ENCODE data around the gene RPS4Y1. TPM values are rescaled to one million over a fixed set of nuclear protein-coding genes. Genes with fewer than 3 reads are reported as not detected.

The RPS4Y1 gene
- total and polyA plus RNA-seq, 2 donors (not counting 3 experiments of a cell fraction or from before 2014, with no cell fraction given): 335 to 704 TPM

DNA sequence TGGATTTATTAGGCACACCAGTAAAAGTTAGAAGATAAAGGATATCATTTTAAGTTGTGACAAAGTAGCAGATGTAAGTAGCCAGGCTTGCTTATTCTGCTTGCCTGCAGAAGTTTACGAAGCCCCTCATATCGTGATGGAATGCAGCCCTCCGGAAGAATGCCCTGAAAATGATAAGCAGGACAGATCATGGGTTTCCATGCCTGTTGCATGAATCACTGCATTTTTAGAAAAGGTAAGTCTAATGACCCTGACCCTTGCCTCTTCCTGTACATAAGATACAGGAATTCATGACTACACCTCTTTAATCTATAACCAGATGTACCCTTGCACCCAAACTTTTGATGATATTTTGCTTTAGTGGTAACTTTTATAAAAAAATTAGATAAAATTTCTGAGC, 16.9 kb upstream of the RPS4Y1 start:
- intact Hi-C loops (cut with micrococcal nuclease) (no loop called here), dilution Hi-C loops (cut with MboI; ENCODE audit: extremely low pct_ligation_motif_present, low sequenced_read_pairs) (no loop called here)
- Histone ChIP-seq H4K20me1 (replicated peaks; ENCODE audit: control insufficient read depth, extremely low read depth, insufficient read depth, low read length) (no peaks in the 10 kb centered on the region), H3K27me3 (ENCODE audit: control insufficient read depth in 2 of 2, insufficient read depth in 2 of 2, low read length in 2 of 2) (peaks cover 0 to 2% of the 10 kb centered on the region in 2 experiments), H3K36me3 (ENCODE audit: control insufficient read depth in 2 of 2, extremely low read depth in 1 of 2, insufficient read depth in 2 of 2, low read length in 2 of 2) (no peaks in the 10 kb centered on the region), H3K9me1 (replicated peaks; ENCODE audit: control insufficient read depth, extremely low read depth, insufficient read depth, low read length) (no peaks in the 10 kb centered on the region), H3K27ac (ENCODE audit: insufficient read depth, low read depth, low read length) (no peak overlapping the region), H3K9ac (replicated peaks; ENCODE audit: extremely low read depth, insufficient read depth, low read length) (no peak overlapping the region), H3K79me2 (ENCODE audit: control insufficient read depth, insufficient read depth, low read length) (no peaks in the 10 kb centered on the region), H3K4me1 (ENCODE audit: control insufficient read depth, extremely low read depth, insufficient read depth, low read length) (peaks cover 4% of the 10 kb centered on the region), H2AFZ (ENCODE audit: low read depth, low read length) (no peak overlapping the region), H3K4me2 (ENCODE audit: insufficient read depth, low read length) (no peak overlapping the region), H3K9me3 (replicated peaks; ENCODE audit: control insufficient read depth, insufficient read depth, low read length) (no peaks in the 10 kb centered on the region), H3K4me3 (replicated peaks in 1 of 3; ENCODE audit: insufficient read depth in 1 of 3, low read depth in 1 of 3, low read length in 3 of 3) (no peak overlapping the region)
- FAIRE-seq (peak; percentile 55), DNase-seq (ENCODE audit: low read depth, low spot score) (no peak)
- ChIA-PET POLR2A (no interaction called here), CTCF (no interaction called here)
- TF ChIP-seq, protein P1, sequence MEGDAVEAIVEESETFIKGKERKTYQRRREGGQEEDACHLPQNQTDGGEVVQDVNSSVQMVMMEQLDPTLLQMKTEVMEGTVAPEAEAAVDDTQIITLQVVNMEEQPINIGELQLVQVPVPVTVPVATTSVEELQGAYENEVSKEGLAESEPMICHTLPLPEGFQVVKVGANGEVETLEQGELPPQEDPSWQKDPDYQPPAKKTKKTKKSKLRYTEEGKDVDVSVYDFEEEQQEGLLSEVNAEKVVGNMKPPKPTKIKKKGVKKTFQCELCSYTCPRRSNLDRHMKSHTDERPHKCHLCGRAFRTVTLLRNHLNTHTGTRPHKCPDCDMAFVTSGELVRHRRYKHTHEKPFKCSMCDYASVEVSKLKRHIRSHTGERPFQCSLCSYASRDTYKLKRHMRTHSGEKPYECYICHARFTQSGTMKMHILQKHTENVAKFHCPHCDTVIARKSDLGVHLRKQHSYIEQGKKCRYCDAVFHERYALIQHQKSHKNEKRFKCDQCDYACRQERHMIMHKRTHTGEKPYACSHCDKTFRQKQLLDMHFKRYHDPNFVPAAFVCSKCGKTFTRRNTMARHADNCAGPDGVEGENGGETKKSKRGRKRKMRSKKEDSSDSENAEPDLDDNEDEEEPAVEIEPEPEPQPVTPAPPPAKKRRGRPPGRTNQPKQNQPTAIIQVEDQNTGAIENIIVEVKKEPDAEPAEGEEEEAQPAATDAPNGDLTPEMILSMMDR (IDR thresholded peaks at IDR 0.05; ENCODE audit: extremely low read depth in 1 of 2, insufficient read depth in 1 of 2, low read depth in 1 of 2, low read length in 2 of 2): no peak
- no peak for TF ChIP-seq POLR2AphosphoS5 (IDR thresholded peaks at IDR 0.05; ENCODE audit: insufficient read depth, low read depth, low read length)
- TF ChIP-seq FOS (IDR thresholded peaks at IDR 0.05; ENCODE audit: borderline replicate concordance, insufficient read depth, low read length): no peak
- no peak for TF ChIP-seq MYC (IDR thresholded peaks at IDR 0.05; ENCODE audit: low read depth, low read length)
- TF ChIP-seq EZH2 (IDR thresholded peaks at IDR 0.05; ENCODE audit: borderline replicate concordance, low read depth, low read length, severe bottlenecking): no peak
- no peak for TF ChIP-seq JUN (IDR thresholded peaks at IDR 0.05; ENCODE audit: borderline replicate concordance, insufficient read depth, insufficient read length, low read depth)
- TF ChIP-seq POLR2A (IDR thresholded peaks at IDR 0.05; ENCODE audit: low read depth, low read length): no peak
- TF ChIP-seq, protein P2, sequence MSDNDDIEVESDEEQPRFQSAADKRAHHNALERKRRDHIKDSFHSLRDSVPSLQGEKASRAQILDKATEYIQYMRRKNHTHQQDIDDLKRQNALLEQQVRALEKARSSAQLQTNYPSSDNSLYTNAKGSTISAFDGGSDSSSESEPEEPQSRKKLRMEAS (IDR thresholded peaks at IDR 0.05; ENCODE audit: insufficient read depth, insufficient read length): no peak
- no peak for TF ChIP-seq GATA2 (IDR thresholded peaks at IDR 0.05; ENCODE audit: insufficient read depth, insufficient read length, low read depth, low read length)
- no TSS peak for BruUV-seq (replicated peaks)

Data from endothelial cell of umbilical vein (primary cell).